Activated CD8-positive, alpha-beta memory T cell treated with anti-CD3 and anti-CD28 coated beads, Interleukin-2, amount 10 ng/mL, durations not matched to agents 7 days and 5 days (primary cell): ENCODE measurements around the gene HOXA5. TPM values are rescaled to one million over a fixed set of nuclear protein-coding genes. Genes with fewer than 3 reads are reported as not detected.

ENCODE experiments used
- microRNA-seq: library from miRNA; unstranded; fragments of <30 nt; microRNA quantifications from one replicate; pipeline ENCODE4 v1.2.0, GENCODE V29; 2022
- total RNA-seq, 2 experiments: library from RNA; stranded (reverse); gene quantifications; one replicate each; pipeline ENCODE4 v1.2.3, GENCODE V29; 2021

Gene HOXA5
- total RNA-seq, 2 experiments from 2014 or later: not detected

Small RNAs within 50 kb of the gene (microRNA-seq; reads per million reads assigned to microRNA genes)
- gene MIR196B: not detected

Other genes starting within 250 kb of the HOXA5 start
- gene HOXA1, start 47.7 kb downstream of the HOXA5 start, total RNA-seq: under 1 TPM; 0.28 to 0.76 TPM
- not detected for gene HOXA2, start 41.0 kb downstream of the HOXA5 start, total RNA-seq
- not detected for gene HOXA4, start 12.9 kb downstream of the HOXA5 start, total RNA-seq
- not detected for gene HOXA6, start 4.1 kb upstream of the HOXA5 start, total RNA-seq
- not detected for gene HOXA3, start 8.9 kb upstream of the HOXA5 start, total RNA-seq
- not detected for gene HOXA7, start 13.0 kb upstream of the HOXA5 start, total RNA-seq
- gene HOXA9, start 21.9 kb upstream of the HOXA5 start, total RNA-seq: not detected
- gene HOXA10, start 30.6 kb upstream of the HOXA5 start, total RNA-seq: not detected
- not detected for gene HOXA11, start 41.6 kb upstream of the HOXA5 start, total RNA-seq
- gene HOXA13, start 56.4 kb upstream of the HOXA5 start, total RNA-seq: not detected
- not detected for gene EVX1, start 99.1 kb upstream of the HOXA5 start, total RNA-seq